ENCODE measurements around the gene UBE2L5. TPM values are rescaled to one million over a fixed set of nuclear protein-coding genes. Genes with fewer than 3 reads are reported as not detected.
A peak's percentile ranks its signal among the peaks of the same experiment; 100 is the strongest.
"Not testable (repeated sequence)": the region's sequence is repeated elsewhere in the genome, so short reads cannot be mapped to it uniquely, and the experiment has no call there.

UBE2L5 gene
- total RNA-seq, 4 donors from 2014 or later, result not detected

DNA sequence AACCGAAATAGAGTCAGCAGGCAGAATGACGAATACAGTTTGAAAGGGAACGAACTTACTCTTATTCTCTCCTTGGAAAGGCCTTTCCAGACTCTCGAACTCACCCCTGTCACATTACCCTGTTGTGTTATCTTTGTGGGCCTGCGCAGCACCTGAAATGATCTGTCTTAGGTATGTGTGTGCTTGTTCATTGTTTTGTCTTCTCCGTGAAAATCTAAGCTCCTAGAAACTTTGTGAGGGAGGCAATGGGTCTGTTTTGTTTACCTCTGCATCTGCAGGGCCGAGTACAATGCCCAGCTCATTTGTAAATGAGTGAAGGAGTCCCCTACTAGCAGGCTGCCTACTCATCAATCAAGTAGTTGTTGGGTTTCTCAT lies 23.8 kb downstream of the UBE2L5 start:
- no peaks in the 10 kb centered on the region for H3K9me3 ChIP-seq
- peak overlapping the region in 1 of 3 donors; percentile 26 for H3K4me3 ChIP-seq (replicated peaks in 1 of 3)
- peaks cover 7 to 13% of the 10 kb centered on the region in 2 donors for H3K4me1 ChIP-seq
- no peak for TF ChIP-seq POLR2A (IDR thresholded peaks at IDR 0.05)
- TF ChIP-seq, protein P1, sequence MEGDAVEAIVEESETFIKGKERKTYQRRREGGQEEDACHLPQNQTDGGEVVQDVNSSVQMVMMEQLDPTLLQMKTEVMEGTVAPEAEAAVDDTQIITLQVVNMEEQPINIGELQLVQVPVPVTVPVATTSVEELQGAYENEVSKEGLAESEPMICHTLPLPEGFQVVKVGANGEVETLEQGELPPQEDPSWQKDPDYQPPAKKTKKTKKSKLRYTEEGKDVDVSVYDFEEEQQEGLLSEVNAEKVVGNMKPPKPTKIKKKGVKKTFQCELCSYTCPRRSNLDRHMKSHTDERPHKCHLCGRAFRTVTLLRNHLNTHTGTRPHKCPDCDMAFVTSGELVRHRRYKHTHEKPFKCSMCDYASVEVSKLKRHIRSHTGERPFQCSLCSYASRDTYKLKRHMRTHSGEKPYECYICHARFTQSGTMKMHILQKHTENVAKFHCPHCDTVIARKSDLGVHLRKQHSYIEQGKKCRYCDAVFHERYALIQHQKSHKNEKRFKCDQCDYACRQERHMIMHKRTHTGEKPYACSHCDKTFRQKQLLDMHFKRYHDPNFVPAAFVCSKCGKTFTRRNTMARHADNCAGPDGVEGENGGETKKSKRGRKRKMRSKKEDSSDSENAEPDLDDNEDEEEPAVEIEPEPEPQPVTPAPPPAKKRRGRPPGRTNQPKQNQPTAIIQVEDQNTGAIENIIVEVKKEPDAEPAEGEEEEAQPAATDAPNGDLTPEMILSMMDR (IDR thresholded peaks at IDR 0.05), result no peak
- no peak for DNase-seq
- peak overlapping the region; percentile 67 to 86 (median 78) for H3K27ac ChIP-seq
- no peaks in the 10 kb centered on the region for H3K36me3 ChIP-seq
- WGBS, 2 donors, result 21 to 24% methylated on average over 7 of the region's 7 CpGs
- no peaks in the 10 kb centered on the region for H3K27me3 ChIP-seq
- intact Hi-C loops (cut with DNase I), result no loop called here

GRCh38 chr13:30448441-30448840 lies 26.1 kb downstream of the UBE2L5 start:
- Histone ChIP-seq H3K4me3 (replicated peaks in 1 of 3) (no peak overlapping the region), H3K27me3 (no peaks in the 10 kb centered on the region), H3K4me1 (peaks cover 7 to 13% of the 10 kb centered on the region in 2 donors), H3K27ac (no peak overlapping the region), H3K9me3 (no peaks in the 10 kb centered on the region), H3K36me3 (no peaks in the 10 kb centered on the region)
- no peak for DNase-seq
- WGBS, 2 donors, result 96 to 97% methylated on average over 4 of the region's 4 CpGs
- no peak for TF ChIP-seq POLR2A (IDR thresholded peaks at IDR 0.05)
- TF ChIP-seq, protein P1 (IDR thresholded peaks at IDR 0.05), result no peak
- intact Hi-C loops (cut with DNase I), result no loop called here

DNA sequence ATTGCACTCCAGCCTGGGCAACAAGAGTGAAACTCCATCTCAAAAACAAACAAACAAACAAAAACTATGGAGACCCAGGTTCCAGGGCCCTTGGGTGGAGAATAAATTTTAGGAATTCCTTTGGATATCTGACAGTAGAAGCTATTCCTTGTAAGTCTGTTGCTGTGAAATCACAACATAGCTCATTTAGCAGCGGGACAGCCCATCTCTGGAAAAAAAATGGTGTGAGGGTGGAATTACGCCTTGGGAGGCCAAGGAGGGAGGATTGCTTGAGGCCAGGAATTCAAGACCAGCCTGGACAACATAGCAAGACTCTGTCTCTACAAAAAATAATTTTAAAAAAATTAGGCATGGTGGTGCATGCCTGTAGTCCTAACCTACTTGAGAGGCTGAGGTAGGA lies 27.8 kb downstream of the UBE2L5 start:
- DNase-seq, result no peak
- 98 to 100% methylated on average over 2 of the region's 2 CpGs for WGBS, 2 donors
- Histone ChIP-seq H3K4me3 (replicated peaks in 1 of 3) (no peak overlapping the region), H3K9me3 (no peaks in the 10 kb centered on the region), H3K4me1 (peaks cover 6 to 12% of the 10 kb centered on the region in 2 donors), H3K36me3 (no peaks in the 10 kb centered on the region), H3K27ac (no peak overlapping the region), H3K27me3 (no peaks in the 10 kb centered on the region)
- intact Hi-C loops (cut with DNase I), result loop anchor here (10.0 kb wide), 1 partner anchor 45 kb away; no protein-coding TSS in a partner anchor
- TF ChIP-seq, protein P1 (IDR thresholded peaks at IDR 0.05), result no peak
- TF ChIP-seq POLR2A (IDR thresholded peaks at IDR 0.05), result no peak

- not testable (repeated sequence) for DNase-seq; H3K27me3 ChIP-seq; H3K4me1 ChIP-seq; H3K9me3 ChIP-seq; H3K27ac ChIP-seq; H3K36me3 ChIP-seq; H3K4me3 ChIP-seq (replicated peaks in 1 of 3)
- 94 to 95% methylated on average over 12 of the region's 12 CpGs for WGBS, 2 donors
- intact Hi-C loops (cut with DNase I), result loop anchor here (10.0 kb wide), 1 partner anchor 47 kb away; no protein-coding TSS in a partner anchor
Observed at GRCh38 chr13:30451476-30451875, 29.2 kb downstream of the UBE2L5 start.

- intact Hi-C loops (cut with DNase I), result loop anchor here (10.0 kb wide), 1 partner anchor 49 kb away; no protein-coding TSS in a partner anchor
- WGBS, 2 donors, result 93 to 96% methylated on average over 4 of the region's 4 CpGs
- no peaks in the 10 kb centered on the region for H3K27me3 ChIP-seq
- H3K9me3 ChIP-seq, result no peaks in the 10 kb centered on the region
- H3K4me3 ChIP-seq (replicated peaks in 1 of 3), result no peak overlapping the region
- no peak overlapping the region for H3K27ac ChIP-seq
- no peaks in the 10 kb centered on the region for H3K4me1 ChIP-seq
- no peak for DNase-seq
- peaks cover 0 to under 1% of the 10 kb centered on the region in 2 donors for H3K36me3 ChIP-seq
- no peak for TF ChIP-seq POLR2A (IDR thresholded peaks at IDR 0.05)
- TF ChIP-seq, protein P1 (IDR thresholded peaks at IDR 0.05), result no peak
Observed at GRCh38 chr13:30453727-30454126, 31.4 kb downstream of the UBE2L5 start.

Data from thyroid gland (tissue), 4 donors.